Measurements from ENCODE around the gene DNAH1. TPM values are rescaled to one million over a fixed set of nuclear protein-coding genes. Genes with fewer than 3 reads are reported as not detected.

The DNAH1 gene
- total and polyA plus RNA-seq, 2 donors from 2014 or later = 1.7 to 12.1 TPM

GRCh38 chr3:52383446-52383845 is 67.3 kb downstream of the DNAH1 start:
- no peak for FAIRE-seq
- no peak overlapping the region for H3K9ac ChIP-seq (ENCODE audit: low read length in 3 of 3)
- TF ChIP-seq, protein P1, sequence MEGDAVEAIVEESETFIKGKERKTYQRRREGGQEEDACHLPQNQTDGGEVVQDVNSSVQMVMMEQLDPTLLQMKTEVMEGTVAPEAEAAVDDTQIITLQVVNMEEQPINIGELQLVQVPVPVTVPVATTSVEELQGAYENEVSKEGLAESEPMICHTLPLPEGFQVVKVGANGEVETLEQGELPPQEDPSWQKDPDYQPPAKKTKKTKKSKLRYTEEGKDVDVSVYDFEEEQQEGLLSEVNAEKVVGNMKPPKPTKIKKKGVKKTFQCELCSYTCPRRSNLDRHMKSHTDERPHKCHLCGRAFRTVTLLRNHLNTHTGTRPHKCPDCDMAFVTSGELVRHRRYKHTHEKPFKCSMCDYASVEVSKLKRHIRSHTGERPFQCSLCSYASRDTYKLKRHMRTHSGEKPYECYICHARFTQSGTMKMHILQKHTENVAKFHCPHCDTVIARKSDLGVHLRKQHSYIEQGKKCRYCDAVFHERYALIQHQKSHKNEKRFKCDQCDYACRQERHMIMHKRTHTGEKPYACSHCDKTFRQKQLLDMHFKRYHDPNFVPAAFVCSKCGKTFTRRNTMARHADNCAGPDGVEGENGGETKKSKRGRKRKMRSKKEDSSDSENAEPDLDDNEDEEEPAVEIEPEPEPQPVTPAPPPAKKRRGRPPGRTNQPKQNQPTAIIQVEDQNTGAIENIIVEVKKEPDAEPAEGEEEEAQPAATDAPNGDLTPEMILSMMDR (IDR thresholded peaks at IDR 0.05; ENCODE audit: borderline replicate concordance, extremely low read depth, insufficient read depth) = no peak
- no peaks in the 10 kb centered on the region for H3K4me1 ChIP-seq (ENCODE audit: control insufficient read depth in 2 of 3, insufficient read depth in 2 of 3, low read depth in 1 of 3, low read length in 3 of 3)
- intact Hi-C loops (cut with DNase I) = no loop called here
- no peak overlapping the region for H3K27ac ChIP-seq (ENCODE audit: low read depth in 2 of 2, low read length in 2 of 2)
- H3K36me3 ChIP-seq (ENCODE audit: control insufficient read depth in 2 of 3, insufficient read depth in 3 of 3, low read length in 3 of 3) = peaks cover 0 to 6% (median 0%) of the 10 kb centered on the region in 3 donors
- no peak overlapping the region for H3K4me3 ChIP-seq (ENCODE audit: low read length in 3 of 3)
- no peak for DNase-seq
- no peaks in the 10 kb centered on the region for H3K27me3 ChIP-seq (ENCODE audit: control insufficient read depth, insufficient read depth, low read length)
- no peaks in the 10 kb centered on the region for H3K9me3 ChIP-seq (ENCODE audit: control insufficient read depth in 2 of 3, insufficient read depth in 1 of 3, low read length in 3 of 3)

DNA sequence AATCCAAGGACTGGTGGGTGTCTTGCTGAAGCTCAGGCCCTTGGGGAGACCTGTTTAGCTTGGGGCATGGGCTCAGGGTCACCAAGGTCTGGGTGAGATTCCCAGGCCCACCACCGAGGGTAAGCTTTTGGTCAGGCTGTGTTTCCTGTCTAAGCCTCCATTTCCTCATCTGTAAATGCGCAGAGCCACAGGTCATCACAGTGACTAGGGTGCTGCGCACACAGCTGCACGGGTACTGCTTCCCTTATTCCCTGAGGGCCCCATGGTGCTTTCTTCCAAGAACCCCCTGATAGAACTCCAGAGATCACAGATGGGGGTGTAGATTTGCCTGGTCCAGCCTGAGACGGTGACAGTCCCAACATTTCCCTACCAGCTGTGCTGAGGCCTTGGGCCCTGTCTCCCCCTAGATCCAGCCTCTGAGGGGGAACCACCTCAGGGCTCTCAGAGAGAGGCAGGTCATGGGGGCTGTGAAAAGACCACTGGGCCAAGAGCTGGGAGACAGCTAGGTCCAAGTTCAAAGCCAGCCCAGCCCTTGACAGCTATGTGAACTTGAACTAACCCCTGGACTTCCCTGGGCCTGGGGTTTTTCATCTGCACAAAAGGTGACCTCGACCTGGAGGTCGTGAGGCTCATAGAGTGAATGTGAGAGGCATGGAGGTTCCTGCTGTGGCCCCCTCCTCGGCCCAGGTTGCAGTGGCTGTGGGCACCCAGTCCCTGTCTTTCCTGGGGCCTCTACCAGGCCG is 68.1 kb downstream of the DNAH1 start:
- no peaks in the 10 kb centered on the region for H3K9me3 ChIP-seq (ENCODE audit: control insufficient read depth in 2 of 3, insufficient read depth in 1 of 3, low read length in 3 of 3)
- H3K9ac ChIP-seq (ENCODE audit: low read length in 3 of 3) = no peak overlapping the region
- TF ChIP-seq, protein P1 (IDR thresholded peaks at IDR 0.05; ENCODE audit: borderline replicate concordance, extremely low read depth, insufficient read depth) = no peak
- intact Hi-C loops (cut with DNase I) = no loop called here
- no peak overlapping the region for H3K4me3 ChIP-seq (ENCODE audit: low read length in 3 of 3)
- no peaks in the 10 kb centered on the region for H3K27me3 ChIP-seq (ENCODE audit: control insufficient read depth, insufficient read depth, low read length)
- no peaks in the 10 kb centered on the region for H3K4me1 ChIP-seq (ENCODE audit: control insufficient read depth in 2 of 3, insufficient read depth in 2 of 3, low read depth in 1 of 3, low read length in 3 of 3)
- FAIRE-seq = no peak
- peaks cover 0 to 11% (median 0%) of the 10 kb centered on the region in 3 donors for H3K36me3 ChIP-seq (ENCODE audit: control insufficient read depth in 2 of 3, insufficient read depth in 3 of 3, low read length in 3 of 3)
- H3K27ac ChIP-seq (ENCODE audit: low read depth in 2 of 2, low read length in 2 of 2) = no peak overlapping the region
- DNase-seq = no peak

DNA sequence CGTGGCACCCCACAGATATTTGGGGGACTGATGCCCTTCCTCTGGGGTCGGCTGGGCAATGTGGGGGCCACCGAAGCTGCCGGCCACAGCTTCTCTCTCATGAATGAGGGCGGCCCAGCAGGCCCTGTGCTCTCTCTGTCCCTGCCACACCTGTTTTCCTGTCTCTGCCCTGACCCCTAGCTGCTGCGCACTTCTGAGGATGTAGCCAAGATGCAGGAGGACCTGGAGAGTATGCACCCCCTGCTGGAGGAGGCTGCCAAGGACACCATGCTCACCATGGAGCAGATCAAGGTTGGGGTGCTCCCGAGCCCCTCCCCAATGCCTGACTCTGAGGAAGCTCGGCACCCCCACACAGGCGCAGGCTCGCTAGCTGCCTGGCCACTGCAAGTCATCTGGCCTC is 69.0 kb downstream of the DNAH1 start:
- H3K36me3 ChIP-seq (ENCODE audit: control insufficient read depth in 2 of 3, insufficient read depth in 3 of 3, low read length in 3 of 3) = peaks cover 0 to 14% (median 0%) of the 10 kb centered on the region in 3 donors
- no peak for FAIRE-seq
- intact Hi-C loops (cut with DNase I) = no loop called here
- no peak overlapping the region for H3K9ac ChIP-seq (ENCODE audit: low read length in 3 of 3)
- no peak overlapping the region for H3K4me3 ChIP-seq (ENCODE audit: low read length in 3 of 3)
- no peaks in the 10 kb centered on the region for H3K27me3 ChIP-seq (ENCODE audit: control insufficient read depth, insufficient read depth, low read length)
- TF ChIP-seq, protein P1 (IDR thresholded peaks at IDR 0.05; ENCODE audit: borderline replicate concordance, extremely low read depth, insufficient read depth) = no peak
- peak in 4 of 5 donors; percentile 69 to 82 (median 77) for DNase-seq
- no peaks in the 10 kb centered on the region for H3K9me3 ChIP-seq (ENCODE audit: control insufficient read depth in 2 of 3, insufficient read depth in 1 of 3, low read length in 3 of 3)
- H3K27ac ChIP-seq (ENCODE audit: low read depth in 2 of 2, low read length in 2 of 2) = no peak overlapping the region
- no peaks in the 10 kb centered on the region for H3K4me1 ChIP-seq (ENCODE audit: control insufficient read depth in 2 of 3, insufficient read depth in 2 of 3, low read depth in 1 of 3, low read length in 3 of 3)
